Hepatocyte (in vitro differentiated cells): Measurements from ENCODE around the gene STX7.

Experiments
- CTCF ChIP-seq: fragments of 200-600 bp; sonication (generic); IDR thresholded peaks from 2 replicates; pipeline ENCODE4 v1.5.1; 2016; ENCODE audit warnings: antibody characterized with exemption, mild to moderate bottlenecking; ENCODE audit not compliant: poor library complexity
- EZH2 ChIP-seq: fragments of 200-600 bp; sonication (generic); IDR thresholded peaks from 2 replicates; pipeline ENCODE4 v1.6.1; 2016; ENCODE audit warnings: antibody characterized with exemption, mild to moderate bottlenecking, borderline replicate concordance
- EZH2phosphoT487 ChIP-seq: fragments of 200-600 bp; sonication (generic); IDR thresholded peaks from one replicate; pipeline ENCODE4 v1.6.1; 2018; ENCODE audit warnings: antibody characterized with exemption, mild to moderate bottlenecking, low read depth, moderate library complexity; ENCODE audit not compliant: unreplicated experiment, severe bottlenecking

- no peak for TF ChIP-seq CTCF
- TF ChIP-seq EZH2, result no peak
- no peak for TF ChIP-seq EZH2phosphoT487
Measured at GRCh38 chr6:132456700-132457143, 56.2 kb downstream of the STX7 start.
